Lower lobe of right lung (tissue), 2 donors: ENCODE results near the gene PON3. TPM values are rescaled to one million over a fixed set of nuclear protein-coding genes. Genes with fewer than 3 reads are reported as not detected.
A peak's percentile ranks its signal among the peaks of the same experiment; 100 is the strongest.

Experiments
- ATAC-seq, 2 donors: fragments of 200-7000 bp; cut with Tn5 transposase; one replicate each; pipeline ENCODE4 v1.9.1; 2020 to 2022; ENCODE audit warnings: mild to moderate bottlenecking in 2 of 2, moderate library complexity in 2 of 2
- DNase-seq: peaks from one replicate; pipeline ENCODE4 v3.0.0-alpha.2; 2020
- H3K27ac ChIP-seq: fragments of 200-600 bp; one replicate; pipeline ENCODE4 v1.8.0; 2022
- H3K27me3 ChIP-seq: fragments of 200-600 bp; one replicate; pipeline ENCODE4 v1.8.0; 2022; ENCODE audit warnings: low read depth
- H3K36me3 ChIP-seq: fragments of 200-600 bp; one replicate; pipeline ENCODE4 v1.8.0; 2022; ENCODE audit warnings: mild to moderate bottlenecking
- H3K4me1 ChIP-seq: fragments of 200-600 bp; one replicate; pipeline ENCODE4 v1.8.0; 2022
- H3K4me3 ChIP-seq: fragments of 200-600 bp; one replicate; pipeline ENCODE4 v1.8.0; 2022; ENCODE audit warnings: mild to moderate bottlenecking
- H3K9me3 ChIP-seq: fragments of 200-600 bp; one replicate; pipeline ENCODE4 v1.8.0; 2022
- intact Hi-C: fragments of 100-400 bp; cut with DNase I; formaldehyde crosslinking; loops from one replicate; pipeline ENCODE4 v1.11.0; 2022
- long read RNA-seq: library from polyadenylated mRNA; unstranded; transcript quantifications from one replicate; pipeline ENCODE4 v2.0.0, GENCODE V29; 2021
- total RNA-seq: library from RNA; stranded (reverse); fragmentation: NEBNext Ultra II Directional; extraction: Animal tissue kit (Norgen Biotek cat#: 25700); gene quantifications from one replicate; pipeline ENCODE4 v1.2.1, GENCODE V29; 2021
- TF ChIP-seq, protein P1 (sequence below): fragments of 200-600 bp; IDR thresholded peaks from one replicate; pipeline ENCODE4 v1.8.0; 2022; ENCODE audit warnings: antibody characterized with exemption, mild to moderate bottlenecking
- donor health status: DM: no; HTN: yes; CAD: no; lungs with severe emphysema.

The PON3 gene
- total RNA-seq = 25.6 TPM
- long read RNA-seq, transcript PON3-201 (9 exons, 1,105 nt) = major isoform, 9 of 21 reads
- long read RNA-seq, partial matches to known transcripts = 0 of 21 reads
- long read RNA-seq, other reads (novel, unspliced or antisense) = 12 of 21 reads

DNA sequence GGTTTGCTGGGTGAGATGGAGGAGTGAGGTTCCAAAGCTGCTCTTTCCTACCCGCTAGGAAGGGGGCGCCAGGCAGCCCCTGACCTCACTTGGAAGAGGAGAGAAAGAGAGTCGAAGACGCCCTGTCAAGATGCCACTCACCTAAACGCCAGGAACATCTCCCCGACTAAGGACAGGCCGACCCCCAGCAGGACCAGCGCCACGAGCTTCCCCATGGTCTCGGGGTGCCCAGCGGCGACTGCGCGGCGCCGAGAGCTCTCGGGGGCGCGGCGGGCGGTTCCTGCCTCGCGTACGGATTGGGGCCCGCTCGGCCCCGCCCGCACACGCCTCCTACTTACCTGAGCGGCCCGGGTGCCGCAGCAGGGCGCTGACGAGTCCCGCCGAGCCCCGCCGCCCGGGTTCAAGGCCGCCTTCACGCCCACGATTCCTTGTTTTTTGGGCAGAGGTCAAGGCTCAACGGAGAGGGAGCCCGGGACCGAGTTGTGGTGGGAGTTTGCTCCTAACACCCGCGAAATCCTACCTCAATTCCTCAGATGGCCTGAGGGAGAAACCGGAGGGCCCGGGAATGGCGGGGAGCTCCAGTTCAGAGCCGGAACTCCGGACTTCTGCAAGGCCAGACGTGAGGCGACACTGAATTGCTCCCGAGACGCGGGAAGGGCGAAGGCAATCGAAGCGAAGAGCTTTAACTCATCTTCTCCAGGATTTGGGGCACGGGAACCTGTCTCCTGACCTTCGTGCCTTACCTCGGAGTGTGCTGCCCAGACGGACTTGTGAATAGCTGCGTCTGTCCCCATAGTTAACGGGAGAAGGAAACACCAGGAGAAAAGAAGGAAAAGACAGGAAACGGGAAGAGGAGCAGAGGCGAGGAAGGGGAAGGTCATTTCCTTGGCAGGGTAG lies at the start of gene PON3:
Gene PON3 (minus strand): TSS at position 240 of the 897 bp plus-strand sequence. CDS start 25 bp downstream, at position 215.
- intact Hi-C loops = no loop called here
- TF ChIP-seq, protein P1, sequence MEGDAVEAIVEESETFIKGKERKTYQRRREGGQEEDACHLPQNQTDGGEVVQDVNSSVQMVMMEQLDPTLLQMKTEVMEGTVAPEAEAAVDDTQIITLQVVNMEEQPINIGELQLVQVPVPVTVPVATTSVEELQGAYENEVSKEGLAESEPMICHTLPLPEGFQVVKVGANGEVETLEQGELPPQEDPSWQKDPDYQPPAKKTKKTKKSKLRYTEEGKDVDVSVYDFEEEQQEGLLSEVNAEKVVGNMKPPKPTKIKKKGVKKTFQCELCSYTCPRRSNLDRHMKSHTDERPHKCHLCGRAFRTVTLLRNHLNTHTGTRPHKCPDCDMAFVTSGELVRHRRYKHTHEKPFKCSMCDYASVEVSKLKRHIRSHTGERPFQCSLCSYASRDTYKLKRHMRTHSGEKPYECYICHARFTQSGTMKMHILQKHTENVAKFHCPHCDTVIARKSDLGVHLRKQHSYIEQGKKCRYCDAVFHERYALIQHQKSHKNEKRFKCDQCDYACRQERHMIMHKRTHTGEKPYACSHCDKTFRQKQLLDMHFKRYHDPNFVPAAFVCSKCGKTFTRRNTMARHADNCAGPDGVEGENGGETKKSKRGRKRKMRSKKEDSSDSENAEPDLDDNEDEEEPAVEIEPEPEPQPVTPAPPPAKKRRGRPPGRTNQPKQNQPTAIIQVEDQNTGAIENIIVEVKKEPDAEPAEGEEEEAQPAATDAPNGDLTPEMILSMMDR = peak; percentile 39
- DNase-seq (peak; percentile 77), ATAC-seq (peak; percentile 96 to 97)
- H3K27ac ChIP-seq = peak within 1 kb of the TSS; percentile 80
- H3K27me3 ChIP-seq = no peaks in the 10 kb centered on the region
- no peaks in the 10 kb centered on the region for H3K4me1 ChIP-seq
- H3K4me3 ChIP-seq = peak within 1 kb of the TSS; percentile 63
- no peaks in the 10 kb centered on the region for H3K9me3 ChIP-seq
- no peaks in the 10 kb centered on the region for H3K36me3 ChIP-seq

GRCh38 chr7:95444796-95445195 lies 48.6 kb upstream of the PON3 start:
- no peak for ATAC-seq

DNA sequence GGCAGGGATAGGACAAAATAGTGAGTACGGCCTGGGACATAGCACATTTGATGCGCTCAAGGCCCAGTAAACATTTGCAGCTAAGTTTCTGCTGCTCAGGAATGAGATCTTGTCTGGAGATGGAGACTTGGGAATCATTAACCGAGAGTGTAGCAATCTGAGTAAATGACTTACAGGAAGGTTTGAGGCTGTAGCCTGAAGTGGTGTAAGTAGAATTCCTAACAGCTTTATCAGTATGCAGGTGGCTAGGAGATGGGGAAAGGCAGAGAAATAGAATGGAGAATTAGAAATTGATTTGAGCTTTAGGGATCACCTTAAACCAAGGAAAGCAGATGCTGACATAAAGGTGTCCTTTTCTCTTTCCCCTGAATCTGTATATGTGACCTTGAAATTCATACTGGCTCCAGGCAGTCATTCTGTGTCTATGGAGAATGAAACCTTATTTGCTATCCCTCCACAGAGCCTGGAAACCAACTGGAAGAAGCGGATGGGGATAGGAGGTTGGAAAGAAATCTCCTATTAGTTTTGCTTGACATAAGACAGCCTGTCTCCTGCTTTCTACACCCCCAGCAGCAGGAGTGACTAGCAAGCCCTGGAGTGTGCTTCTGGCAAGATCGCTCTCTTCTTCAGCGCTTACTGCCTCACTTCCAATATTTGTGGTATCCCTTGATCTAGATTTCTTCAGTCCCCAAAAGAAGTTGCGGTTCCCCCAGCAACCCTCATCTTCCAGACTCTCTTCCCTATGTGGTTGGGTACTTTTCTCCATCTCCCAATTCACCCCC lies 45.1 kb upstream of the PON3 start:
- H3K9me3 ChIP-seq = no peaks in the 10 kb centered on the region
- intact Hi-C loops = no loop called here
- DNase-seq (no peak), ATAC-seq (peak; percentile 87 to 96)
- H3K36me3 ChIP-seq = no peaks in the 10 kb centered on the region
- peaks cover 5% of the 10 kb centered on the region for H3K4me1 ChIP-seq
- H3K4me3 ChIP-seq = no peak overlapping the region
- TF ChIP-seq, protein P1 = no peak
- peak overlapping the region; percentile 22 for H3K27ac ChIP-seq
- no peaks in the 10 kb centered on the region for H3K27me3 ChIP-seq

More at GRCh38 chr7:95444796-95445195, 48.6 kb upstream of the PON3 start:
- Histone ChIP-seq H3K27ac (no peak overlapping the region), H3K4me3 (no peak overlapping the region), H3K36me3 (no peaks in the 10 kb centered on the region), H3K4me1 (peaks cover 4% of the 10 kb centered on the region), H3K27me3 (no peaks in the 10 kb centered on the region), H3K9me3 (no peaks in the 10 kb centered on the region)
- intact Hi-C loops = no loop called here
- no peak for DNase-seq
- TF ChIP-seq, protein P1 = no peak

DNA sequence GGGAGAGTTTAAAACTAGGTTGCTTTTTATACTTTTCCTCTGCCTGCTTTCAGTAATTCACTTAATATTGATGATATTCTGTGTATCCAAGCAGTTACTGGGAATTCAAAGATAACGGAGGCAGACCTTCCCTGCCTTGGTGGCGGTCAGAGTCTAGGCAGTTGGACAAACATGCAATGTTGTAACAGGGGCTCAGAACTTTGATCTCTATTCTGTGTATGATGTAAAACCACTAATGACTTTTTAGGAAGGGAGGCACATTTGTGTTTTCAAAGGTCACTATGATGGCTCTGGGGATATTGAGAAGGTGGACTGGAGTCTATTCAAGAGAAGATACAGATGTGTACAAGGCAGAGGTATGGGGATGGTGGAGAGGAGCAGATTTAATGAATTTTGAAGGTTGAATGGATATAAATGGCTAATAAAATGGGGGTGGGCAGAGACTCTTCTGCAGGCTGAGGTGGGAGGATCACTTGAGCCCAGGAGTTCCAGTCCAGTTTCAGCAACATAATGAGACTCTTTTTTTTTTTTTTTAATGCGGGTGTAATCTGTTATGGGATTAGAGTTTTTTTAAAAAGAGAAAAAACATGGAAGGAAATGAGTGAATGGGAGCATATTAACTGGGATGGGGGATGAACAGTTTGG lies 44.3 kb upstream of the PON3 start:
- TF ChIP-seq, protein P1 = no peak
- no peak overlapping the region for H3K4me3 ChIP-seq
- H3K27me3 ChIP-seq = no peaks in the 10 kb centered on the region
- no peak overlapping the region for H3K27ac ChIP-seq
- no peaks in the 10 kb centered on the region for H3K9me3 ChIP-seq
- no peaks in the 10 kb centered on the region for H3K36me3 ChIP-seq
- DNase-seq = no peak
- peaks cover 13% of the 10 kb centered on the region for H3K4me1 ChIP-seq
- intact Hi-C loops = no loop called here
- no peak for ATAC-seq

GRCh38 chr7:95436407-95436806 lies 40.2 kb upstream of the PON3 start:
- peaks cover 42% of the 10 kb centered on the region for H3K4me1 ChIP-seq
- H3K9me3 ChIP-seq = no peaks in the 10 kb centered on the region
- no peaks in the 10 kb centered on the region for H3K27me3 ChIP-seq
- H3K4me3 ChIP-seq = no peak overlapping the region
- H3K27ac ChIP-seq = peak overlapping the region; percentile 97
- no peaks in the 10 kb centered on the region for H3K36me3 ChIP-seq
- intact Hi-C loops = no loop called here
- TF ChIP-seq, protein P1 = no peak
- DNase-seq (no peak), ATAC-seq (no peak)
